Astrocyte (in vitro differentiated cells and primary cell): ENCODE results near the gene ZNF444. TPM values are rescaled to one million over a fixed set of nuclear protein-coding genes. Genes with fewer than 3 reads are reported as not detected.

Source experiments
- DNase-seq: peaks from one replicate; pipeline ENCODE4 v3.0.0-alpha.2; 2010; ENCODE audit warnings: low read depth
- FAIRE-seq: peaks from 2 replicates; lab custom pipeline; 2011; peaks lifted over from hg19 to GRCh38; lab: Jason Lieb, UNC
- H2AFZ ChIP-seq: 2 replicates; pipeline ENCODE4 v1.6.0; 2012; ENCODE audit warnings: low read depth, low read length, inconsistent platforms
- H3K27ac ChIP-seq: 2 replicates; pipeline ENCODE4 v1.5.1; 2011; ENCODE audit warnings: low read depth, low read length, inconsistent platforms
- H3K27me3 ChIP-seq: 2 replicates; pipeline ENCODE4 v1.6.0; 2011; ENCODE audit warnings: low read length, inconsistent platforms; ENCODE audit not compliant: insufficient read depth
- H3K36me3 ChIP-seq: 2 replicates; pipeline ENCODE4 v1.5.1; 2011; ENCODE audit warnings: low read length, inconsistent platforms; ENCODE audit not compliant: insufficient read depth
- H3K4me1 ChIP-seq: 2 replicates; pipeline ENCODE4 v1.5.1; 2011; ENCODE audit warnings: low read length, inconsistent platforms; ENCODE audit not compliant: insufficient read depth
- H3K4me2 ChIP-seq: 2 replicates; pipeline ENCODE4 v1.6.0; 2012; ENCODE audit warnings: low read length, inconsistent platforms
- H3K4me3 ChIP-seq: 2 replicates; pipeline ENCODE4 v1.5.1; 2011; ENCODE audit warnings: low read depth, mild to moderate bottlenecking, low read length, inconsistent platforms; ENCODE audit not compliant: insufficient read depth
- H3K79me2 ChIP-seq: 2 replicates; pipeline ENCODE4 v1.6.0; 2012; ENCODE audit warnings: mild to moderate bottlenecking, low read length, inconsistent platforms; ENCODE audit not compliant: insufficient read depth
- H3K9ac ChIP-seq: 2 replicates; pipeline ENCODE4 v1.6.0; 2012; ENCODE audit warnings: mild to moderate bottlenecking, low read length, inconsistent platforms
- H3K9me3 ChIP-seq: 2 replicates; pipeline ENCODE4 v1.5.1; 2012; ENCODE audit warnings: low read depth, mild to moderate bottlenecking, low read length, inconsistent platforms; ENCODE audit not compliant: insufficient read depth
- H4K20me1 ChIP-seq: 2 replicates; pipeline ENCODE4 v1.6.0; 2012; ENCODE audit warnings: low read length, inconsistent platforms; ENCODE audit not compliant: insufficient read depth
- H3K27ac Mint-ChIP-seq: one replicate; pipeline ENCODE4 v1.8.0; 2021; ENCODE audit warnings: mild to moderate bottlenecking, mixed read lengths; ENCODE audit not compliant: unreplicated experiment
- H3K27me3 Mint-ChIP-seq: one replicate; pipeline ENCODE4 v1.8.0; 2021; ENCODE audit warnings: low read depth, mixed read lengths; ENCODE audit not compliant: unreplicated experiment
- H3K36me3 Mint-ChIP-seq: one replicate; pipeline ENCODE4 v1.8.0; 2021; ENCODE audit warnings: low read depth, mixed read lengths; ENCODE audit not compliant: unreplicated experiment
- H3K4me1 Mint-ChIP-seq: one replicate; pipeline ENCODE4 v1.8.0; 2021; ENCODE audit warnings: low read depth, mixed read lengths; ENCODE audit not compliant: unreplicated experiment
- H3K4me3 Mint-ChIP-seq: one replicate; pipeline ENCODE4 v1.8.0; 2021; ENCODE audit warnings: mild to moderate bottlenecking, moderate library complexity, mixed read lengths; ENCODE audit not compliant: unreplicated experiment
- H3K9me3 Mint-ChIP-seq: one replicate; pipeline ENCODE4 v1.8.0; 2021; ENCODE audit warnings: mild to moderate bottlenecking, mixed read lengths; ENCODE audit not compliant: unreplicated experiment
- EZH2 ChIP-seq: IDR thresholded peaks from 2 replicates; pipeline ENCODE4 v1.6.1; 2012; ENCODE audit warnings: mild to moderate bottlenecking, low read length, inconsistent platforms; ENCODE audit not compliant: insufficient read depth
- total RNA-seq: library from RNA; stranded (reverse); gene quantifications from 2 replicates; pipeline ENCODE4 v1.2.1, GENCODE V29; 2021
- TF ChIP-seq, protein P1 (sequence below): IDR thresholded peaks from 2 replicates; pipeline ENCODE4 v1.5.1; 2011; ENCODE audit warnings: low read depth, mild to moderate bottlenecking, inconsistent platforms, low read length, moderate library complexity; ENCODE audit not compliant: insufficient read depth

The ZNF444 gene
- total RNA-seq, 1 donor from 2014 or later: 34.7 TPM

DNA sequence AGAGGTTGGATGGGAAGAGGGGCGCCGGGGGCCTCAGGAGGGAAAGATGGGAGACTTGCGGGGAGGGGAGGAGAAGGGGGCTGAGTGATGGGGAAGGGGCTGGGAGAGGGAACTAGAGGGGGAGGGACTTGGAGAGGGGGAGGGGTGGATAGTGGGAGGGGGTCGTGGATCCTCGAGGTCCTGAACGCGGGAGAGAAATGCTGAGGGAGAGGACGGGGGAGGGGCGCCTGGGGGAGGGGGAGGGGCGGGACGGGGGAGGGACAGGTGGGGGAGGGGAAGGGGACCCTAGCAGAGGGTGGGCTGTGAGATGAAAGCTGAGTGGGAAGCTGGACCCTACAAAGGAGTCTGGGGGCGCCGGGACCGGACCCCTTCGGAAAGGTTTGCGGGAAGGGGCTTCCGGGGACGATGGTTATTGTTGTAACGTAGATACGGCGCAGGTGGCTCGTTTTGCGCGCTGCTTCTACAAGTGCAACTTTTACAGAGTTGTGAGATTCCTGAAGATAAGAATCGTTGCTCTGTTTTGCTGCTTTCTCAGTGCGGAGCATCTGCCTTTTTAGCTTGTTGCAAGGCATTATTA is 418 bp downstream of the ZNF444 start:
- Mint-ChIP-seq H3K9me3 (no peaks in the 10 kb centered on the region), H3K27ac (no peak overlapping the region), H3K36me3 (no peaks in the 10 kb centered on the region), H3K27me3 (no peaks in the 10 kb centered on the region), H3K4me1 (peaks cover 9% of the 10 kb centered on the region), H3K4me3 (peak overlapping the region; percentile 84)
- Histone ChIP-seq H3K36me3 (no peaks in the 10 kb centered on the region), H3K4me3 (peak overlapping the region; percentile 74), H3K4me1 (peaks cover 8% of the 10 kb centered on the region), H3K27me3 (no peaks in the 10 kb centered on the region), H4K20me1 (peaks cover 15% of the 10 kb centered on the region), H3K4me2 (peak overlapping the region; percentile 97), H3K9ac (peak overlapping the region; percentile 83), H2AFZ (no peak overlapping the region), H3K79me2 (peaks cover 38% of the 10 kb centered on the region), H3K9me3 (no peaks in the 10 kb centered on the region), H3K27ac (no peak overlapping the region)
- DNase-seq (no peak), FAIRE-seq (no peak)
- no peak for TF ChIP-seq EZH2
- TF ChIP-seq, protein P1, sequence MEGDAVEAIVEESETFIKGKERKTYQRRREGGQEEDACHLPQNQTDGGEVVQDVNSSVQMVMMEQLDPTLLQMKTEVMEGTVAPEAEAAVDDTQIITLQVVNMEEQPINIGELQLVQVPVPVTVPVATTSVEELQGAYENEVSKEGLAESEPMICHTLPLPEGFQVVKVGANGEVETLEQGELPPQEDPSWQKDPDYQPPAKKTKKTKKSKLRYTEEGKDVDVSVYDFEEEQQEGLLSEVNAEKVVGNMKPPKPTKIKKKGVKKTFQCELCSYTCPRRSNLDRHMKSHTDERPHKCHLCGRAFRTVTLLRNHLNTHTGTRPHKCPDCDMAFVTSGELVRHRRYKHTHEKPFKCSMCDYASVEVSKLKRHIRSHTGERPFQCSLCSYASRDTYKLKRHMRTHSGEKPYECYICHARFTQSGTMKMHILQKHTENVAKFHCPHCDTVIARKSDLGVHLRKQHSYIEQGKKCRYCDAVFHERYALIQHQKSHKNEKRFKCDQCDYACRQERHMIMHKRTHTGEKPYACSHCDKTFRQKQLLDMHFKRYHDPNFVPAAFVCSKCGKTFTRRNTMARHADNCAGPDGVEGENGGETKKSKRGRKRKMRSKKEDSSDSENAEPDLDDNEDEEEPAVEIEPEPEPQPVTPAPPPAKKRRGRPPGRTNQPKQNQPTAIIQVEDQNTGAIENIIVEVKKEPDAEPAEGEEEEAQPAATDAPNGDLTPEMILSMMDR: no peak

GRCh38 chr19:56142087-56142787 is 1.1 kb downstream of the ZNF444 start:
- no peak overlapping the region for H3K27ac ChIP-seq
- no peaks in the 10 kb centered on the region for H3K9me3 ChIP-seq
- H3K36me3 Mint-ChIP-seq: no peaks in the 10 kb centered on the region
- peaks cover 38% of the 10 kb centered on the region for H3K79me2 ChIP-seq
- H2AFZ ChIP-seq: no peak overlapping the region
- peak overlapping the region; percentile 68 for H3K4me3 ChIP-seq
- peak overlapping the region; percentile 60 for H3K9ac ChIP-seq
- peaks cover 8% of the 10 kb centered on the region for H3K4me1 ChIP-seq
- peak overlapping the region; percentile 84 for H3K4me3 Mint-ChIP-seq
- H3K27ac Mint-ChIP-seq: no peak overlapping the region
- peaks cover 15% of the 10 kb centered on the region for H4K20me1 ChIP-seq
- TF ChIP-seq, protein P1: no peak
- TF ChIP-seq EZH2: no peak
- H3K27me3 Mint-ChIP-seq: no peaks in the 10 kb centered on the region
- H3K4me2 ChIP-seq: peak overlapping the region; percentile 97
- peaks cover 9% of the 10 kb centered on the region for H3K4me1 Mint-ChIP-seq
- FAIRE-seq: no peak
- no peak for DNase-seq
- no peaks in the 10 kb centered on the region for H3K27me3 ChIP-seq
- no peaks in the 10 kb centered on the region for H3K9me3 Mint-ChIP-seq
- no peaks in the 10 kb centered on the region for H3K36me3 ChIP-seq

GRCh38 chr19:56142897-56143434 is 1.9 kb downstream of the ZNF444 start:
- Histone ChIP-seq H3K27ac (no peak overlapping the region), H3K9me3 (no peaks in the 10 kb centered on the region), H2AFZ (no peak overlapping the region), H3K4me1 (peaks cover 8% of the 10 kb centered on the region), H3K4me3 (no peak overlapping the region), H4K20me1 (peaks cover 15% of the 10 kb centered on the region), H3K79me2 (peaks cover 38% of the 10 kb centered on the region), H3K36me3 (no peaks in the 10 kb centered on the region), H3K9ac (no peak overlapping the region), H3K4me2 (peak overlapping the region; percentile 3), H3K27me3 (no peaks in the 10 kb centered on the region)
- TF ChIP-seq, protein P1: no peak
- no peak for TF ChIP-seq EZH2
- no peaks in the 10 kb centered on the region for H3K9me3 Mint-ChIP-seq
- peaks cover 9% of the 10 kb centered on the region for H3K4me1 Mint-ChIP-seq
- peak overlapping the region; percentile 84 for H3K4me3 Mint-ChIP-seq
- DNase-seq (no peak), FAIRE-seq (no peak)
- no peaks in the 10 kb centered on the region for H3K27me3 Mint-ChIP-seq
- H3K27ac Mint-ChIP-seq: no peak overlapping the region
- peaks cover under 1% of the 10 kb centered on the region for H3K36me3 Mint-ChIP-seq
